GM23338 (cell line): ENCODE measurements around the gene NTF3. TPM values are rescaled to one million over a fixed set of nuclear protein-coding genes. Genes with fewer than 3 reads are reported as not detected.

Experiments
- ATAC-seq: fragments of 200-7000 bp; cut with Tn5 transposase; 3 replicates; pipeline ENCODE4 v1.9.1; 2020
- DNase-seq: peaks from one replicate; pipeline ENCODE4 v3.0.0-alpha.2; 2015; ENCODE audit warnings: low spot score
- H2AFZ ChIP-seq: fragments of 200-600 bp; sonication (generic); 2 replicates; pipeline ENCODE4 v1.8.0; 2016; ENCODE audit warnings: antibody characterized with exemption, mild to moderate bottlenecking, moderate library complexity
- H3F3A ChIP-seq: fragments of 200-600 bp; sonication (generic); replicated peaks from 2 replicates; pipeline ENCODE4 v1.8.0; 2017; ENCODE audit warnings: antibody characterized with exemption, mixed run types, low read depth
- H3K27ac ChIP-seq: fragments of 200-600 bp; sonication (generic); 2 replicates; pipeline ENCODE4 v1.6.1; 2016; ENCODE audit warnings: low read depth
- H3K27me3 ChIP-seq: fragments of 200-600 bp; sonication (generic); 2 replicates; pipeline ENCODE4 v1.8.0; 2016; ENCODE audit warnings: mild to moderate bottlenecking, mixed run types, moderate library complexity; ENCODE audit not compliant: insufficient read depth
- H3K36me3 ChIP-seq: fragments of 200-600 bp; sonication (generic); 2 replicates; pipeline ENCODE4 v1.8.0; 2016; ENCODE audit warnings: mild to moderate bottlenecking; ENCODE audit not compliant: insufficient read depth
- H3K4me1 ChIP-seq: fragments of 200-600 bp; sonication (generic); 2 replicates; pipeline ENCODE4 v1.8.0; 2016; ENCODE audit warnings: mild to moderate bottlenecking, moderate library complexity; ENCODE audit not compliant: insufficient read depth
- H3K4me2 ChIP-seq: fragments of 200-600 bp; sonication (generic); 2 replicates; pipeline ENCODE4 v1.7.1; 2017; ENCODE audit warnings: mixed run types
- H3K4me3 ChIP-seq: fragments of 200-600 bp; sonication (generic); 2 replicates; pipeline ENCODE4 v1.6.1; 2016; ENCODE audit warnings: mixed run types
- H3K79me2 ChIP-seq: fragments of 200-600 bp; sonication (generic); replicated peaks from 2 replicates; pipeline ENCODE4 v1.8.0; 2017; ENCODE audit warnings: mild to moderate bottlenecking; ENCODE audit not compliant: insufficient read depth
- H3K9me2 ChIP-seq: fragments of 200-600 bp; sonication (generic); 2 replicates; pipeline ENCODE4 v1.8.0; 2017; ENCODE audit not compliant: insufficient read depth
- H4K20me1 ChIP-seq: fragments of 200-600 bp; sonication (generic); replicated peaks from 2 replicates; pipeline ENCODE4 v1.8.0; 2017; ENCODE audit warnings: mild to moderate bottlenecking; ENCODE audit not compliant: insufficient read depth
- H3K27ac Mint-ChIP-seq: 2 replicates; pipeline ENCODE4 v1.8.0; 2020; ENCODE audit warnings: inconsistent platforms, mild to moderate bottlenecking, moderate library complexity, mixed read lengths
- H3K27me3 Mint-ChIP-seq: 3 replicates; pipeline ENCODE4 v1.8.0; 2022; ENCODE audit warnings: low read depth, mild to moderate bottlenecking, moderate library complexity, mixed read lengths, inconsistent platforms; ENCODE audit not compliant: insufficient read depth, poor library complexity
- H3K36me3 Mint-ChIP-seq: 3 replicates; pipeline ENCODE4 v1.8.0; 2021; ENCODE audit warnings: low read depth, mild to moderate bottlenecking, inconsistent platforms, moderate library complexity, mixed read lengths
- H3K4me1 Mint-ChIP-seq: 3 replicates; pipeline ENCODE4 v1.8.0; 2020; ENCODE audit warnings: mild to moderate bottlenecking, inconsistent platforms, mixed read lengths
- H3K4me3 Mint-ChIP-seq: 3 replicates; pipeline ENCODE4 v1.8.0; 2021; ENCODE audit warnings: moderate library complexity, mild to moderate bottlenecking, inconsistent platforms, mixed read lengths
- H3K9me3 Mint-ChIP-seq: 3 replicates; pipeline ENCODE4 v1.8.0; 2020; ENCODE audit warnings: moderate library complexity, mild to moderate bottlenecking, inconsistent platforms, mixed read lengths
- CTCF ChIP-seq, 2 experiments: fragments of 200-600 bp in 1 of 2; sonication (generic) in 1 of 2; conservative IDR thresholded peaks; 2 replicates each; pipeline versions ENCODE4 v1.5.1 to v1.6.1; 2016 to 2017; ENCODE audit warnings: antibody characterized with exemption in 2 of 2, low read depth in 2 of 2, mild to moderate bottlenecking in 2 of 2, moderate library complexity in 1 of 2
- EZH2 ChIP-seq: fragments of 200-600 bp; sonication (generic); IDR thresholded peaks from one replicate; pipeline ENCODE4 v1.8.0; 2017; ENCODE audit warnings: antibody characterized with exemption, mild to moderate bottlenecking, low read depth; ENCODE audit not compliant: unreplicated experiment
- JUNB ChIP-seq: IDR thresholded peaks from one replicate; pipeline ENCODE4 v1.6.1; 2016; ENCODE audit warnings: antibody characterized with exemption; ENCODE audit not compliant: unreplicated experiment
- NANOG ChIP-seq: IDR thresholded peaks from 2 replicates; pipeline ENCODE4 v1.6.1; 2016; ENCODE audit warnings: antibody characterized with exemption, borderline replicate concordance
- STAT1 ChIP-seq: IDR thresholded peaks from one replicate; pipeline ENCODE4 v1.6.1; 2016; ENCODE audit warnings: antibody characterized with exemption; ENCODE audit not compliant: unreplicated experiment
- ZNF331 ChIP-seq: fragments of 250-450 bp; sonication (Bioruptor Pico); IDR thresholded peaks from 2 replicates; pipeline ENCODE4 v1.5.0; 2020; ENCODE audit warnings: low read depth, mild to moderate bottlenecking, moderate library complexity
- ZNF462 ChIP-seq: fragments of 250-450 bp; sonication (Bioruptor Pico); IDR thresholded peaks from 2 replicates; pipeline ENCODE4 v1.5.0; 2020; ENCODE audit warnings: mild to moderate bottlenecking, moderate library complexity
- polyA plus RNA-seq: library from polyadenylated mRNA; unstranded; fragments of >200 nt; fragmentation: Nextera tagmentation; extraction: Ambion mirVana; gene quantifications from 2 replicates; pipeline ENCODE4 v1.2.1, GENCODE V29; 2016
- total RNA-seq: library from RNA; depleted of rRNA; stranded (reverse); fragments of >200 nt; shearing (Covaris generic); gene quantifications from 2 replicates; pipeline ENCODE4 v1.2.3, GENCODE V29; 2014

NTF3 gene
- total and polyA plus RNA-seq, 2 experiments from 2014 or later: 1.2 TPM; not detected in 1

- Histone ChIP-seq H3K4me3 (no peak overlapping the region), H3K36me3 (no peaks in the 10 kb centered on the region), H3K27me3 (no peaks in the 10 kb centered on the region), H3K4me2 (no peak overlapping the region), H2AFZ (no peak overlapping the region), H3K27ac (no peak overlapping the region), H4K20me1 (no peaks in the 10 kb centered on the region), H3K9me2 (no peaks in the 10 kb centered on the region), H3K4me1 (peaks cover 10% of the 10 kb centered on the region; the same call in 1 of the 2 replicates), H3K79me2 (no peaks in the 10 kb centered on the region), H3F3A (no peaks in the 10 kb centered on the region)
- Mint-ChIP-seq H3K4me1 (peaks cover 13% of the 10 kb centered on the region), H3K36me3 (no peaks in the 10 kb centered on the region), H3K9me3 (no peaks in the 10 kb centered on the region), H3K4me3 (no peak overlapping the region), H3K27ac (no peak overlapping the region), H3K27me3 (peaks cover 3% of the 10 kb centered on the region)
- no peak for TF ChIP-seq STAT1
- TF ChIP-seq EZH2: no peak
- no peak for TF ChIP-seq ZNF462
- no peak for TF ChIP-seq JUNB
- no peak for TF ChIP-seq CTCF (conservative IDR thresholded peaks at IDR 0.05; ENCODE audit: low read depth in 2 of 2)
- no peak for TF ChIP-seq NANOG
- no peak for TF ChIP-seq ZNF331
- ATAC-seq: no peak
- DNase-seq: no peak
These were observed 88.9 kb downstream of the NTF3 start for GRCh38 chr12:5520831-5521230.
